Gastrocnemius medialis (tissue), 4 donors: ENCODE results near the gene COL2A1.

Experiments
- POLR2A ChIP-seq, 2 donors: fragments of 450-650 bp; IDR thresholded peaks; one replicate each; pipeline ENCODE4 v1.6.1; 2017; ENCODE audit warnings: antibody characterized with exemption in 2 of 2, mild to moderate bottlenecking in 2 of 2, moderate library complexity in 2 of 2
- TF ChIP-seq, protein P1 (sequence below), 5 experiments: fragments of 450-650 bp in 3 of 5; fragments of 200-600 bp in 2 of 5; sonication (generic) in 2 of 5; IDR thresholded peaks in 4 of 5; conservative IDR thresholded peaks in 1 of 5; 1 replicate in 4 of 5; 2 replicates in 1 of 5; pipeline ENCODE4 v1.5.1; 2016 to 2019; ENCODE audit warnings: antibody characterized with exemption in 5 of 5, mild to moderate bottlenecking in 3 of 5, moderate library complexity in 3 of 5

DNA sequence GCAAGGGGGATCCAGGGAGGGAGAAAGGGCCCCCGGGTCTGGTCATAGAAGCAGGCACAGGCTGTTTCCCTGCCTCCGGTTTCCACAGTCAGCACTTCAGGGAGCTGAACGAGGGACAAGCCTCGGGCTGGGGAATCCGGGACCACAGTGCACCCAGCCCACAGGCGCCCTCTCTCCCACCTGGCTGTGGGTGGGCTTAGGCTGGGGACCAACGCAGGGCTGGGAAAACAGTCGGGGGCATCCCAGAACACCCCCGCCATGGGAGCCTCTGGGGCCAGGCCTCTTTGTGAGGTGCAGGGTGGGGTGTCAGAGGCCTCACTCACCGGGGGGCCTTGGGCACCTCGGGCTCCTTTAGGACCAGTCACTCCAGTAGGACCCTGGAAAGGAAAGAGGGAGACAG is 24.6 kb downstream of the COL2A1 start:
- TF ChIP-seq POLR2A (IDR thresholded peaks at IDR 0.05) = no peak
- TF ChIP-seq, protein P1, sequence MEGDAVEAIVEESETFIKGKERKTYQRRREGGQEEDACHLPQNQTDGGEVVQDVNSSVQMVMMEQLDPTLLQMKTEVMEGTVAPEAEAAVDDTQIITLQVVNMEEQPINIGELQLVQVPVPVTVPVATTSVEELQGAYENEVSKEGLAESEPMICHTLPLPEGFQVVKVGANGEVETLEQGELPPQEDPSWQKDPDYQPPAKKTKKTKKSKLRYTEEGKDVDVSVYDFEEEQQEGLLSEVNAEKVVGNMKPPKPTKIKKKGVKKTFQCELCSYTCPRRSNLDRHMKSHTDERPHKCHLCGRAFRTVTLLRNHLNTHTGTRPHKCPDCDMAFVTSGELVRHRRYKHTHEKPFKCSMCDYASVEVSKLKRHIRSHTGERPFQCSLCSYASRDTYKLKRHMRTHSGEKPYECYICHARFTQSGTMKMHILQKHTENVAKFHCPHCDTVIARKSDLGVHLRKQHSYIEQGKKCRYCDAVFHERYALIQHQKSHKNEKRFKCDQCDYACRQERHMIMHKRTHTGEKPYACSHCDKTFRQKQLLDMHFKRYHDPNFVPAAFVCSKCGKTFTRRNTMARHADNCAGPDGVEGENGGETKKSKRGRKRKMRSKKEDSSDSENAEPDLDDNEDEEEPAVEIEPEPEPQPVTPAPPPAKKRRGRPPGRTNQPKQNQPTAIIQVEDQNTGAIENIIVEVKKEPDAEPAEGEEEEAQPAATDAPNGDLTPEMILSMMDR (IDR thresholded peaks at IDR 0.05 in 4 of 5, conservative IDR thresholded peaks at IDR 0.05 in 1 of 5) = no peak
